ENCODE measurements around the gene D2HGDH.

D2HGDH gene

DNA sequence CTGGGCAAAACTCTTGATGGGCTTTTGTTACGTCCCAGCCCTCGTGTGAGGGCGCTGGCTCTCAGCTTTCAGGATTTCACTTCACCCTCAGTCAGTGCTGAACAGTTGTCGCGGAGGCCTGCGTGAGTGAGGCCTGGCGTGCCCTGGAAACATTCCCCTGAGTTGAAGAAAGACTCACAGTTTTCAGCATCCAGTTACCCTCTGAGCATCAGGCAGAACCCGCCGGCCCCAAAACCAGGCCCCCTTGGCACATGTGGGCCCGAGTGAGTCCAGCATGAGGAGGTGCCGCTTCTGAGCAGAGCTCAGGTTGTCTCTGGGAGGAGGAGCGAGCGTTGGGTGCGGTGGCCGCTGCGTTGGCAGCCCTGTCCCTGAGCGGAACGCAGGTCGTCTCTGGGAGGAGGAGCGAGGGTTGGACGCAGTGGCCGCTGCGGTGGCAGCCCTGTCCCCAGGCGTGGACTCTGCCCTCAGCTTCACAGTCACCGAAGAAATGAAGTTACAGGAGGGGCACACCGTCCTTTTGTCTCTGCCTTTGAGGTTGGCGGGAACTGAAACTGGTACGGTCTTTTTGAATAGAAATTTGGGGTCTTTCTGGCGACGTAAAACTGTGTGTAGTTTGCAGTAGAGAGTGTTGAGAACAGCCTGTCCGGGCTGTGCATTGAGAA, 74.4 kb downstream of the D2HGDH start, which contains the start of gene NEU4:
NEU4 (plus strand) TSS at position 473 of the 662 bp plus-strand sequence. CDS start 5,292 bp downstream, outside the sequence.
- in situ Hi-C loops (cut with MboI; ENCODE audit: low pct_unique_long_range_greater_than_20kb, low sequenced_read_pairs, unreplicated experiment), result no loop called here
- TF ChIP-seq CTCF (IDR thresholded peaks at IDR 0.05; ENCODE audit: extremely low read depth, insufficient read depth, missing control alignments), result no peak
- DNase-seq (ENCODE audit: low spot score), result no peak

DNA sequence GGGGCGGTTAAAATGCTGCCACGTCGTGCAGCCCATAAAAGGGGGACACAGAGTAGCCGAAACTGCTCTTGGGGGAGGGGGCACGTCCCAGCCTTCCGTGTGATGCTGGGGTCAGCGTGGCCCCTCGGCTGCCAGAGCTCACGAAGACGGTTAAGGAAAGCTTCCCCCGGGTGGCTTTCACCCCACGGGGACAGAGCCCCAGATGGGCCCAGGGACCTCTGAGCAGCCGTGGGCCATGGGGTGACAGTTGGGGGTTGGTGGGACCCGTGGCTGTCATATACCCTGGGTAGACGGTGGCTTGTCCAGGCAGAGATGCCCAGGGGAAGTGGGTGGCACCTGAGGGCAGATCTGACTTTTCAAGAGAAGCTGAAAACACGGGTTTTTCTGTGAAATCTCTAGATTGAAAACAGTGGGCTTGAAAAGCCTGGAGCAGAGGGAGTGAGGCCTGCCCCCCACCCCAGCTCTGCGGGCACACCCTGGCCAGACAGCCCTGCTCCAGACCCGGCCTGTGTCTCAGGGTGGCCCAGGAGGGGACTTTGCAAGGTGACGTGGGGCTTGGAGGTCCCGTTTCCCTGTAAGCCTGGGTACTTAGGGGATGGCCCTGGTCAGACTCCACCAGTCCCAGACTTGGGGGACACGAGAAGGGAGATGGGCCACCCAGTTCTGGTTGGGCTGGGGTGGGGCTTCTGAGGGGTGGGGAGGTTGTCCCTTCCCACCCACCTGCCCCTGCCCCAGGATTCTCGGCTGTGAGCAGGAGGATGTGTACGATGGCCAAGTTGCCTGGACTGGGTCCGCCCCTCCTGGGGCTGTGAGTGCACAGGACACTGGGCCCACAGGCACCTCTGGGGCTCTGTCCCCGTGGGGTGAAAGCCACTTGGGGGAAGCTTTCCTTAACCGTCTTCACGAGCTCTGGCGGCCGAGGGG, 75.2 kb downstream of the D2HGDH start:
- TF ChIP-seq CTCF (IDR thresholded peaks at IDR 0.05; ENCODE audit: extremely low read depth, insufficient read depth, missing control alignments), result no peak
- peak; percentile 41 for DNase-seq (ENCODE audit: low spot score)
- in situ Hi-C loops (cut with MboI; ENCODE audit: low pct_unique_long_range_greater_than_20kb, low sequenced_read_pairs, unreplicated experiment), result no loop called here

DNA sequence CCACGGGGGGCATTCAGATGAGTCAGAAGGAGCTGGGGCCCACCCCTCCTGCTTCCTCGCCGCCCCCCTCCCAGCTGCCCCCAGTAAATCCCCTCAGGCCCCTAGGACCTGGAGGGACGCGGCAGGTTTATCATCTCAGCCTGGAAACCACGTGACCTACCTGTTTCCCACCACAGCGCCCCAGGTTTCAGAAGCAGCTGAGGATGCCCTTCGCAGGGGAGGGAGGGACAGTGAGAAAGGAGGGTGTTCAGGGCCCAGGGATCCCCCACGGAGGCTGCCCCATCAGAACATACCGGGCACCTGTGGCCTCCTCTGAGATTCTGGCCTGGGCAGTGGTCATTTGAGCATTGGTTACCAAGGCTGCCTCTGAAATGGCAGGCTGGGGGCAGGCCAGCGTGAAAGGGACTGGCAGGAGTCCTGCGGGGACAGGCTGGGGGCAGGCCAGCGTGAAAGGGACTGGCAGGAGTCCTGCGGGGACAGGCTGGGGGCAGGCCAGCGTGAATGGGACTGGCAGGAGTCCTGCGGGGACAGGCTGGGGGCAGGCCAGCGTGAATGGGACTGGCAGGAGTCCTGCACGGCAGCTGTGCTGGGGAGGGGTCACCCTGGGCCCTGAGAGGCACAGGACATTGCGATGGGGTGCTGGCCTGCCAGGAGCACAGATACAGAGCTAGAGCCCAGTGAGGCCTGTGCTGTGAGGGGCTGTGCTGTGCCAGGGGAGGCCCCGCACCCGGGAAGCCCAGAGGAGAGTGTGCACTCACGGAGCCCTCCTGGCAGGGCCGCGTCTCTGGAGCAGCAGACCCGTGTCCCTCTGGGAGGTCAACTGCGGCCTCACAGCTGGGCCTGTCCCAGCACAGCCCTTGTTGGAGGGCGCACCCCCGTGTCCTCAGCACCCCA, 76.1 kb downstream of the D2HGDH start:
- DNase-seq (ENCODE audit: low spot score), result peak; percentile 21
- in situ Hi-C loops (cut with MboI; ENCODE audit: low pct_unique_long_range_greater_than_20kb, low sequenced_read_pairs, unreplicated experiment), result no loop called here
- TF ChIP-seq CTCF (IDR thresholded peaks at IDR 0.05; ENCODE audit: extremely low read depth, insufficient read depth, missing control alignments), result no peak

DNA sequence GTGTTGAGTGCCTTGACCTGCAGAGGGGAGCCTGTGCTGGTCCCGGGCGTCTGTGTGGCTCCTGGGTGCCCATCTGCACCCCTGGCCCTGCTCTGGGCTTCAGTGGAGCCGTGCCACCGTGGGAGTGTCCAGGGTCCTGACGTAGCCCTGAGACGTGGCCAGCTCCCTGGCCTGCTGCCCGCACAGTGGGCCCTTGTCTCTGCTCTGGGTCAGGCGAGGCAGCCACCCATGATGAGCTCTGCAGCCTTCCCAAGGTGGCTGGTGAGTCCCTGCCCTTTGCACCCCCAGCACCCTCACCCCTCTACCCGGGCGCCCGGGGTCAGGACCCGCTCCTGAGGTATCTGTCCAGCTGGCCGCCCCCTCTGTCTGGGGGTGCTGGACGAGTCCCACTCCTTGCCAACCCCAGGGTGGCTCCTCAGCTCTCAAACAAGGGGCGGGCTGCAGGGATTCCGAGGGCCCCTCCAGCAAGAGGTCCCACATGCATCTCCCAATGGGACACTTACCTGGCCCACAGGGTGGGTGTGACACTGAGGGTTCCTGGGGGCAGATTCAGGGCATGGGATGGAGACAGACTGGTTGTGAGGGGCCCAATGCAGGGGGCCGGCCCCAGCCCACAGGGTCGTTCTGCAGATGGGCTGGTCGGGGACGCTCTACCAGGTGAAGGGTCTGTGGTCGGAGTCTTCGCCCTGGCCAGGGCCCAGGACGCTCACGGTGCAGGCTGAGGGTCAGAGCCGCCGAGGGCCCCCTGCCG, 76.9 kb downstream of the D2HGDH start:
- peak; percentile 29 for DNase-seq (ENCODE audit: low spot score)
- in situ Hi-C loops (cut with MboI; ENCODE audit: low pct_unique_long_range_greater_than_20kb, low sequenced_read_pairs, unreplicated experiment), result no loop called here
- no peak for TF ChIP-seq CTCF (IDR thresholded peaks at IDR 0.05; ENCODE audit: extremely low read depth, insufficient read depth, missing control alignments)

DNA sequence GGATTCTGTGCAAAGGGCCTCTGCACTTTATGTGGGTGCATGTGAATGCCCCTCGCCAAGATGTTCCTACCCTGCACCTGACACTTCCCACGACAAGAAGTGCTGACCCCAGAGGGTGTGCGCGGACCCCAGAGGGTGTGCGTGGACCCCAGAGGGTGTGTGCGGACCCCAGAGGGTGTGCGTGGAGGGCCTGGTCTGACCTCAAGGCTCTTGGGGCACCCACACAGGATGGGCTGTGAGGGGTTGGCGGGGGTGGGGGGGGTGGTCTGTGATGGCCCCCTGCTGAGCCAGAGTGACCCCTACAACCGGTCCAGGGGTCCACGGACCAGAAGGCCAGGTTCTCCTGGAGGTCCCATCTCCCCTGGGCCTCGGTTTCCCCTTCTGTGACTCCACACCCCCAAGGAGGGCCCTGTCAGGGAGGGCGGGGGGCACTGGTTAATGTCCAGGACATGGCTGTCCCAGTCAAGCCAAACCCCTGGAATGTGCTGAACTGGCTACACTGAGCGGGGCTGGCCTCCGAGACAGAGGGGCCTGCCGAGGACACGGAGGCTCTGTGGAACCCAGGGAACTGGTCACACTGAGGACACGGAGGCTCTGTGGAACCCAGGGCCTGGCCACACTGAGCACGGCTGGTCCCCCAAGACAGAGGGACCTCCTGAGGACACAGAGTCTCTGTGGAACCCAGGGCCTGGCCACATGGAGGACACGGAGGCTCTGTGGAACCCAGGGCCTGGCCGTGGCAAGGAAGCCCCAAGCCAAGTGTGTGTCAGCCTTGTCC, 77.7 kb downstream of the D2HGDH start:
- peak; percentile 21 for DNase-seq (ENCODE audit: low spot score)
- no peak for TF ChIP-seq CTCF (IDR thresholded peaks at IDR 0.05; ENCODE audit: extremely low read depth, insufficient read depth, missing control alignments)
- in situ Hi-C loops (cut with MboI; ENCODE audit: low pct_unique_long_range_greater_than_20kb, low sequenced_read_pairs, unreplicated experiment), result no loop called here

Measured in GM13977 (cell line).